Thyroid gland (tissue), 4 donors: ENCODE data around the gene SLC25A24. TPM values are rescaled to one million over a fixed set of nuclear protein-coding genes. Genes with fewer than 3 reads are reported as not detected.

Experiments used
- DNase-seq, 2 donors: peaks; one replicate each; pipeline ENCODE4 v3.0.0-alpha.2; 2019
- H3K27ac ChIP-seq, 3 donors: fragments of 200-600 bp; sonication (generic); 1 replicate in 2 of 3; 2 replicates in 1 of 3; pipeline ENCODE4 v1.5.1; 2016 to 2019; ENCODE audit warnings: mild to moderate bottlenecking in 1 of 3, moderate library complexity in 1 of 3
- H3K27me3 ChIP-seq: fragments of 200-600 bp; sonication (generic); one replicate; pipeline ENCODE4 v1.5.1; 2019
- H3K36me3 ChIP-seq, 2 donors: fragments of 200-600 bp; sonication (generic); one replicate each; pipeline ENCODE4 v1.5.1; 2016 to 2019
- H3K4me1 ChIP-seq, 2 donors: fragments of 200-600 bp; sonication (generic); one replicate each; pipeline ENCODE4 v1.5.1; 2017 to 2019
- H3K4me3 ChIP-seq, 3 donors: fragments of 200-600 bp; sonication (generic); replicated peaks in 1 of 3; 1 replicate in 2 of 3; 2 replicates in 1 of 3; pipeline ENCODE4 v1.5.1; 2016; ENCODE audit warnings: mild to moderate bottlenecking in 1 of 3
- H3K9me3 ChIP-seq: fragments of 200-600 bp; sonication (generic); one replicate; pipeline ENCODE4 v1.5.1; 2017
- CTCF ChIP-seq, 6 experiments: fragments of 200-600 bp in 3 of 6; fragments of 450-650 bp in 3 of 6; sonication (generic) in 3 of 6; IDR thresholded peaks; one replicate each; pipeline ENCODE4 v1.5.1; 2016 to 2019; ENCODE audit warnings: antibody characterized with exemption in 6 of 6, mild to moderate bottlenecking in 2 of 6, inconsistent platforms in 1 of 6, moderate library complexity in 1 of 6
- POLR2A ChIP-seq, 2 donors: fragments of 450-650 bp; IDR thresholded peaks; one replicate each; pipeline ENCODE4 v1.6.1; 2017; ENCODE audit warnings: antibody characterized with exemption in 2 of 2, mild to moderate bottlenecking in 2 of 2, moderate library complexity in 1 of 2
- WGBS, 2 donors: methylation state at CpG; one replicate each; pipeline ENCODE4 v1.1.5; 2017; 5-methylcytosine and 5-hydroxymethylcytosine counted together
- intact Hi-C: fragments of 100-400 bp; cut with DNase I; formaldehyde crosslinking; loops from one replicate; pipeline ENCODE4 v1.15.1; 2023
- total RNA-seq, 4 donors: library from RNA; depleted of rRNA; stranded (reverse); fragments of >200 nt; gene quantifications; one replicate each; pipeline ENCODE4 v1.2.3, GENCODE V29; 2016

SLC25A24 gene
- total RNA-seq, 4 donors from 2014 or later, result 36.1 to 52.0 (median 43.3) TPM

- Histone ChIP-seq H3K4me3 (no peak overlapping the region), H3K27me3 (no peaks in the 10 kb centered on the region), H3K4me1 (no peaks in the 10 kb centered on the region), H3K36me3 (no peaks in the 10 kb centered on the region), H3K9me3 (no peaks in the 10 kb centered on the region), H3K27ac (no peak overlapping the region)
- WGBS, 2 donors, result 100% methylated on average over 1 of the region's 1 CpG
- no peak for DNase-seq
- intact Hi-C loops, result no loop called here
- no peak for TF ChIP-seq POLR2A (IDR thresholded peaks at IDR 0.05)
Observed at GRCh38 chr1:108117237-108117636, 82.9 kb downstream of the SLC25A24 start.

GRCh38 chr1:108114033-108114599, 86.0 kb downstream of the SLC25A24 start:
- Histone ChIP-seq H3K4me1 (no peaks in the 10 kb centered on the region), H3K27me3 (no peaks in the 10 kb centered on the region), H3K4me3 (no peak overlapping the region), H3K36me3 (no peaks in the 10 kb centered on the region), H3K27ac (no peak overlapping the region), H3K9me3 (no peaks in the 10 kb centered on the region)
- no peak for DNase-seq
- intact Hi-C loops, result no loop called here
- 60 to 75% methylated on average over 4 of the region's 4 CpGs for WGBS, 2 donors
- TF ChIP-seq POLR2A (IDR thresholded peaks at IDR 0.05) (no peak), CTCF (IDR thresholded peaks at IDR 0.05) (no peak)

- Histone ChIP-seq H3K4me1 (no peaks in the 10 kb centered on the region), H3K27ac (no peak overlapping the region), H3K27me3 (no peaks in the 10 kb centered on the region), H3K36me3 (no peaks in the 10 kb centered on the region), H3K4me3 (no peak overlapping the region), H3K9me3 (no peaks in the 10 kb centered on the region)
- DNase-seq, result no peak
- intact Hi-C loops, result no loop called here
- WGBS, 2 donors, result 68 to 89% methylated on average over 3 of the region's 3 CpGs
- TF ChIP-seq POLR2A (IDR thresholded peaks at IDR 0.05) (no peak), CTCF (IDR thresholded peaks at IDR 0.05) (no peak)
Observed at GRCh38 chr1:108113496-108113895, 86.6 kb downstream of the SLC25A24 start.

GRCh38 chr1:108109295-108109973, 90.7 kb downstream of the SLC25A24 start:
- Histone ChIP-seq H3K27me3 (no peaks in the 10 kb centered on the region), H3K36me3 (no peaks in the 10 kb centered on the region), H3K4me1 (no peaks in the 10 kb centered on the region), H3K4me3 (no peak overlapping the region), H3K9me3 (no peaks in the 10 kb centered on the region), H3K27ac (no peak overlapping the region)
- TF ChIP-seq POLR2A (IDR thresholded peaks at IDR 0.05) (no peak), CTCF (IDR thresholded peaks at IDR 0.05) (no peak)
- 89 to 92% methylated on average over 6 of the region's 6 CpGs for WGBS, 2 donors
- intact Hi-C loops, result no loop called here
- DNase-seq, result no peak

GRCh38 chr1:108108119-108108518, 92.0 kb downstream of the SLC25A24 start:
- Histone ChIP-seq H3K4me1 (no peaks in the 10 kb centered on the region), H3K4me3 (no peak overlapping the region), H3K27me3 (no peaks in the 10 kb centered on the region), H3K9me3 (no peaks in the 10 kb centered on the region), H3K27ac (no peak overlapping the region), H3K36me3 (no peaks in the 10 kb centered on the region)
- intact Hi-C loops, result no loop called here
- DNase-seq, result no peak
- TF ChIP-seq CTCF (IDR thresholded peaks at IDR 0.05) (no peak), POLR2A (IDR thresholded peaks at IDR 0.05) (no peak)
